Measurements from ENCODE around the gene BLOC1S5.

GRCh38 chr6:8070718-8071117 lies 6.5 kb upstream of the BLOC1S5 start:
- TF ChIP-seq CTCF (conservative IDR thresholded peaks at IDR 0.05), result no peak
- no peak for TF ChIP-seq EZH2 (IDR thresholded peaks at IDR 0.05; ENCODE audit: low read depth)

Measured in PC-9 (cell line).